Sigmoid colon (tissue), 7 donors: ENCODE data around the gene PRG2. TPM values are rescaled to one million over a fixed set of nuclear protein-coding genes. Genes with fewer than 3 reads are reported as not detected.

Source experiments
- DNase-seq: peaks from one replicate; pipeline ENCODE4 v3.0.0-alpha.2; 2019
- H3K27ac ChIP-seq, 4 donors: fragments of 200-600 bp; sonication (generic); one replicate each; pipeline ENCODE4 v1.5.1; 2016 to 2019; ENCODE audit warnings: mild to moderate bottlenecking in 1 of 4
- H3K27me3 ChIP-seq, 3 donors: fragments of 200-600 bp; sonication (generic); one replicate each; pipeline ENCODE4 v1.5.1; 2019; ENCODE audit warnings: mild to moderate bottlenecking in 1 of 3
- H3K36me3 ChIP-seq, 4 donors: fragments of 200-600 bp; sonication (generic); one replicate each; pipeline ENCODE4 v1.5.1; 2016 to 2019
- H3K4me1 ChIP-seq, 4 donors: fragments of 200-600 bp; sonication (generic); one replicate each; pipeline ENCODE4 v1.5.1; 2017 to 2019
- H3K4me3 ChIP-seq, 4 donors: fragments of 200-600 bp; sonication (generic); one replicate each; pipeline ENCODE4 v1.5.1; 2017 to 2019; ENCODE audit warnings: mild to moderate bottlenecking in 2 of 4, moderate library complexity in 1 of 4
- H3K9me3 ChIP-seq, 4 donors: fragments of 200-600 bp in 3 of 4; sonication (generic) in 3 of 4; one replicate each; pipeline versions ENCODE4 v1.5.1 to v1.6.1; 2013 to 2019
- EP300 ChIP-seq, 4 donors: sonication (generic); formaldehyde crosslinking; IDR thresholded peaks; one replicate each; pipeline ENCODE4 v1.6.1; 2017; ENCODE audit warnings: antibody characterized with exemption in 4 of 4
- POLR2A ChIP-seq, 2 donors: fragments of 450-650 bp; IDR thresholded peaks; one replicate each; pipeline ENCODE4 v1.6.1; 2016; ENCODE audit warnings: antibody characterized with exemption in 2 of 2, mild to moderate bottlenecking in 2 of 2, moderate library complexity in 2 of 2
- POLR2AphosphoS5 ChIP-seq, 4 donors: sonication (generic); formaldehyde crosslinking; IDR thresholded peaks; one replicate each; pipeline ENCODE4 v1.6.1; 2017; ENCODE audit warnings: antibody characterized with exemption in 4 of 4
- WGBS, 2 donors: extraction: QIAGEN DNeasy Blood & Tissue Kit; methylation state at CpG; one replicate each; pipeline ENCODE4 v1.1.7; 2013; 5-methylcytosine and 5-hydroxymethylcytosine counted together
- intact Hi-C: fragments of 100-400 bp; cut with DNase I; formaldehyde crosslinking; loops from one replicate; pipeline ENCODE4 v1.15.1; 2023
- polyA plus RNA-seq, 3 donors: library from polyadenylated mRNA; stranded (reverse); fragments of 200-250 nt; gene quantifications; one replicate each; pipeline ENCODE4 v1.2.3, GENCODE V29; 2013
- total RNA-seq, 4 donors: library from RNA; depleted of rRNA; stranded (reverse); fragments of >200 nt; gene quantifications; one replicate each; pipeline ENCODE4 v1.1.0, GENCODE V29; 2016
- TF ChIP-seq, protein P1 (sequence below), 4 experiments: fragments of 450-650 bp in 3 of 4; fragments of 200-600 bp in 1 of 4; IDR thresholded peaks; one replicate each; pipeline ENCODE4 v1.5.1; 2016 to 2019; ENCODE audit warnings: antibody characterized with exemption in 4 of 4, mild to moderate bottlenecking in 3 of 4, moderate library complexity in 2 of 4
- donor health status: healthy with polysubstance abuse.
- donor health status: Bipolar disorder and iron deficiency.
- donor health status: healthy.

PRG2 gene
- total and polyA plus RNA-seq, 7 donors: not detected

DNA sequence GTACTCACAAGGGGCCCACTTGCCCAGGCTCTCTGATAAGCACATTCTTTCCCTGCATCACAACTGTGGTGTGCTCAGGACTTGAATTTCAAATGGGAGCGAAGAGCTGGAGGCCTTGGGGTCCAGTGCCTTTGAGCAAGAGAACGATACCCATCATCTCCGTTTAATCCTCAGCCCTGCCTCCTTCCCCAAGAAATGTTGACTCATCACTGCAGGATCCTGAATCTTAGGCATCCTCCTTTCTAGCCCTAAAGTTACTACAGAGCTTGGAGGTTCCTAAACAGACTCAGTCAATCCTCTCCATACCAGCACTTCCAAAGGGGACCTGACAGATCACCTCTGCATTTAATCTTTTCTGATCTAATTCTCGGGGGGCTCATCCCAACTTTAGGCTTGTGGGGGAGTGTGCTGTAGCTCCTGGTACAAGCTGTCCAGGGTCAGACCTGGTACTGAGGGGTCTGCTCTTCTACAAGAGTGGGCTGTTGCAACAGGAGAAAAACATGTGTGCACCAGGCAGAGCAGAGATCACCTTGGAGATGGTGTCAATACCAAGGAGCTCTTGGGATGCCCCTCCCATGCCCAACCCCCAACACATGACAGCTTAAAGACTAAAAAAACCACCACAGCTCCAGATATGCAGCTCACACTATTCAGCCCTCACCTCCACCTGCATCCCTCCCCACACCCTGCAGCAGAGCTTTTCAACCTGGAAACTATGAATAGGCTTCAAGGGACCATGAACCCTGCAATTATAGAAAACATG, 3.9 kb upstream of the PRG2 start:
- H3K4me3 ChIP-seq: no peak overlapping the region
- no peaks in the 10 kb centered on the region for H3K27me3 ChIP-seq
- no peak for DNase-seq
- H3K27ac ChIP-seq: no peak overlapping the region
- intact Hi-C loops: no loop called here
- WGBS, 2 donors: 83 to 89% methylated on average over 4 of the region's 4 CpGs
- no peaks in the 10 kb centered on the region for H3K36me3 ChIP-seq
- H3K4me1 ChIP-seq: no peaks in the 10 kb centered on the region
- no peaks in the 10 kb centered on the region for H3K9me3 ChIP-seq
- TF ChIP-seq POLR2AphosphoS5 (IDR thresholded peaks at IDR 0.05): no peak
- TF ChIP-seq EP300 (IDR thresholded peaks at IDR 0.05): no peak
- TF ChIP-seq, protein P1, sequence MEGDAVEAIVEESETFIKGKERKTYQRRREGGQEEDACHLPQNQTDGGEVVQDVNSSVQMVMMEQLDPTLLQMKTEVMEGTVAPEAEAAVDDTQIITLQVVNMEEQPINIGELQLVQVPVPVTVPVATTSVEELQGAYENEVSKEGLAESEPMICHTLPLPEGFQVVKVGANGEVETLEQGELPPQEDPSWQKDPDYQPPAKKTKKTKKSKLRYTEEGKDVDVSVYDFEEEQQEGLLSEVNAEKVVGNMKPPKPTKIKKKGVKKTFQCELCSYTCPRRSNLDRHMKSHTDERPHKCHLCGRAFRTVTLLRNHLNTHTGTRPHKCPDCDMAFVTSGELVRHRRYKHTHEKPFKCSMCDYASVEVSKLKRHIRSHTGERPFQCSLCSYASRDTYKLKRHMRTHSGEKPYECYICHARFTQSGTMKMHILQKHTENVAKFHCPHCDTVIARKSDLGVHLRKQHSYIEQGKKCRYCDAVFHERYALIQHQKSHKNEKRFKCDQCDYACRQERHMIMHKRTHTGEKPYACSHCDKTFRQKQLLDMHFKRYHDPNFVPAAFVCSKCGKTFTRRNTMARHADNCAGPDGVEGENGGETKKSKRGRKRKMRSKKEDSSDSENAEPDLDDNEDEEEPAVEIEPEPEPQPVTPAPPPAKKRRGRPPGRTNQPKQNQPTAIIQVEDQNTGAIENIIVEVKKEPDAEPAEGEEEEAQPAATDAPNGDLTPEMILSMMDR (IDR thresholded peaks at IDR 0.05): no peak
- no peak for TF ChIP-seq POLR2A (IDR thresholded peaks at IDR 0.05)

DNA sequence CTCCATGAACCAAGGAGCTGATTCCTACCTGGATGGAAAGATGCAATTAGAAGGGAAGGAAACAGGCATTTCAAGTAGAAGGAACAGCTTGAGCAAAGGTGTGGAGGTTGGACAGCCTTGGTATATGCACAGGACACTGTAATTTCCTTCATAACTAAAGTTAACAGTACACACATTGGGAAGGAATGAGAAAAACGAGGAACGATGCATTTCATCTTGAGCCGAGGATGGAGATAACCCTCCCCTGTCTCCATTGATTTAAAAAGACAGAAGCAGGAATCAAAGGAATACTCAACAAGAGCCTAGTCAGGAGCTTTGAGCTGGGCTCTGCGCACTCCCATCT, 2.3 kb upstream of the PRG2 start:
- Histone ChIP-seq H3K27ac (no peak overlapping the region), H3K4me3 (no peak overlapping the region), H3K27me3 (peaks cover 0 to 8% (median 0%) of the 10 kb centered on the region in 3 donors), H3K36me3 (no peaks in the 10 kb centered on the region), H3K4me1 (no peaks in the 10 kb centered on the region), H3K9me3 (no peaks in the 10 kb centered on the region)
- intact Hi-C loops: no loop called here
- no peak for DNase-seq
- WGBS, 2 donors: 76 to 83% methylated on average over 4 of the region's 4 CpGs
- TF ChIP-seq POLR2AphosphoS5 (IDR thresholded peaks at IDR 0.05) (no peak), EP300 (IDR thresholded peaks at IDR 0.05) (no peak), POLR2A (IDR thresholded peaks at IDR 0.05) (no peak)
- TF ChIP-seq, protein P1 (IDR thresholded peaks at IDR 0.05): no peak

DNA sequence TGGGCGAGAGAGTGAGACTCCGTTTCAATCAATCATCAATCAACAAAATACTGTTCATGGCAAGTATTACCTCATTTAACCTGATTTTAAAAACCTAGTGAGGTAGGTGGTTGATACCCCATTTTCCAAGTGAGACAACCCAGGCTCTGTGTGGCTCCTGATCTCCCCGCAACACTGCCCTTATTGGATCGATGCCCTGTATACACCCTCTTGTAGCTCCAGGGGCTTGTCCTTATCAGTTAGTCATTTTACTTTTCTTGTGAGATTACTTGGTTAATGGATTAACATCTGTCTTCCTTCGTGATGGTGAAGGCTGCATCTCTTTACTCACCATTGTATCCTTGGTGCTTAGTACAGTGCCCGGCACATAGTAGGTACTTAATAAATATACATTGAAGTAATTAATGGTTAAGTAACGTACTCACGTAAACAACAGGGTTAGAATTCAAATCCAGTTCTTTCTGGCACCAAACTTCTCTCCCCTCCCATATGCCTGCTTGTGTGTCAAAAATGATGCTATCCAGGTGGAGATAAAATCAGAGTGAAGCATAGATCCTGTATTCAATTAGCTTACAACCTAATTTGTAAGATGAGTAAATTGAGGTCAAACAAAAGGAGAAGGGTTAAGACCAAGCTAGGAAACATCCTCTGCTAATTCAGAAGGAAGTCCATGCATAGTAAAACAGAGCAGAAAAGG, 1.8 kb upstream of the PRG2 start:
- no peak overlapping the region for H3K27ac ChIP-seq
- no peak for DNase-seq
- no peaks in the 10 kb centered on the region for H3K4me1 ChIP-seq
- H3K4me3 ChIP-seq: no peak overlapping the region
- 84 to 89% methylated on average over 8 of the region's 8 CpGs for WGBS, 2 donors
- H3K36me3 ChIP-seq: no peaks in the 10 kb centered on the region
- H3K27me3 ChIP-seq: peaks cover 0 to 8% (median 0%) of the 10 kb centered on the region in 3 donors
- H3K9me3 ChIP-seq: no peaks in the 10 kb centered on the region
- intact Hi-C loops: no loop called here
- TF ChIP-seq POLR2A (IDR thresholded peaks at IDR 0.05) (no peak), POLR2AphosphoS5 (IDR thresholded peaks at IDR 0.05) (no peak), EP300 (IDR thresholded peaks at IDR 0.05) (no peak)

DNA sequence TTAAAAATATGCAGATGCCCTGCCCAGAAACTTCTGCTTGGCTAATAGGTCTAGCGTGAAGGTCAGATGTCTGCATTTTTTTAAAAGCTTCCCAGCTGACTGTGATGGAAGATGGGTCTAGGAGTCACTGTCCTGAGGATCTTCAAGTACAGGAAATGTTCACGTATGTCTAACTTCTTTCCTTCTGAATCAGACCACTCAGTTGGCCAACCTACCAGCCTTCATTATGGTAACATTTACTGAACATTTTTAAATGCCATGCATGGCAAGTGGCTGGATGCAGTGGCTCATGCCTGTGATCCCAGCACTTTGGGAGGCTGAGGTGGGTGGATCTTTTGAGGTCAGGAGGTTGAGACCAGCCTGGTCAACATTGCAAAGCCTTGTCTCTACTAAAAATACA, 1.1 kb upstream of the PRG2 start:
- Histone ChIP-seq H3K27ac (no peak overlapping the region), H3K27me3 (peaks cover 0 to 8% (median 0%) of the 10 kb centered on the region in 3 donors), H3K4me3 (no peak overlapping the region), H3K9me3 (no peaks in the 10 kb centered on the region), H3K36me3 (no peaks in the 10 kb centered on the region), H3K4me1 (no peaks in the 10 kb centered on the region)
- no peak for DNase-seq
- TF ChIP-seq EP300 (IDR thresholded peaks at IDR 0.05) (no peak), POLR2A (IDR thresholded peaks at IDR 0.05) (no peak)
- TF ChIP-seq, protein P1 (IDR thresholded peaks at IDR 0.05): no peak
- intact Hi-C loops: no loop called here
- WGBS, 2 donors: 75 to 77% methylated on average over 2 of the region's 2 CpGs

DNA sequence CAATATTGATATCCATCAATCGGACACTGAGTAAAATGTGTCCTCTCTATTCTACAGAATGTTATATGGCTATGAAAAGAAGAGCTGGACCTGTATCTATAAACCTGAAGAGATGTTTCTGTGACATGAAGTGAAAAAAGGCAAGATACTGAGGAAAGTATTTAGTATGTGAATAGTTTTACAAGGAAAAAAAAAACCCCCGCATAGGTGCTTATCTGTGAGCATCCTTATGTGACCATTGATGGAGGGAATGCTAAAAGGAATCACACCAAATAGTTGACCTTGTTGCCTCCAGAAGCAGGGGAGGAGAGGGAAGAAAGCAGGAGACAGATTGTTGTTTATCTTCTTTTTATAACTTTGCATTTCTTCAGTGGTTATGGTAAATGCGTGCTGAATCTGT, 661 bp upstream of the PRG2 start:
- no peaks in the 10 kb centered on the region for H3K36me3 ChIP-seq
- H3K4me3 ChIP-seq: no peak overlapping the region
- WGBS, 2 donors: 81 to 88% methylated on average over 3 of the region's 3 CpGs
- H3K27me3 ChIP-seq: peaks cover 0 to 8% (median 0%) of the 10 kb centered on the region in 3 donors
- no peaks in the 10 kb centered on the region for H3K9me3 ChIP-seq
- H3K4me1 ChIP-seq: no peaks in the 10 kb centered on the region
- no peak for DNase-seq
- H3K27ac ChIP-seq: no peak overlapping the region
- intact Hi-C loops: no loop called here
- TF ChIP-seq, protein P1 (IDR thresholded peaks at IDR 0.05): no peak
- TF ChIP-seq EP300 (IDR thresholded peaks at IDR 0.05) (no peak), POLR2AphosphoS5 (IDR thresholded peaks at IDR 0.05) (no peak)
